Ectodermal cell (in vitro differentiated cells): Measurements from ENCODE around the gene HSDL2.

Source experiments
- H3K27ac ChIP-seq: 2 replicates; pipeline ENCODE4 v1.7.0; 2013; ENCODE audit warnings: mild to moderate bottlenecking, low read depth, low read length; ENCODE audit not compliant: insufficient read depth, poor library complexity, severe bottlenecking
- H3K27me3 ChIP-seq: 2 replicates; pipeline ENCODE4 v1.7.0; 2013; ENCODE audit warnings: mild to moderate bottlenecking, low read length; ENCODE audit not compliant: insufficient read depth, control insufficient read depth, poor library complexity, severe bottlenecking
- H3K36me3 ChIP-seq: one replicate; pipeline ENCODE4 v1.7.0; 2013; ENCODE audit warnings: low read length; ENCODE audit not compliant: control insufficient read depth, insufficient read depth
- H3K4me1 ChIP-seq: one replicate; pipeline ENCODE4 v1.7.0; 2013; ENCODE audit warnings: low read length; ENCODE audit not compliant: control insufficient read depth, insufficient read depth
- H3K4me3 ChIP-seq: 2 replicates; pipeline ENCODE4 v1.7.0; 2013; ENCODE audit warnings: low read depth, low read length, control low read depth; ENCODE audit not compliant: insufficient read depth
- H3K9me3 ChIP-seq: 2 replicates; pipeline ENCODE4 v1.7.0; 2013; ENCODE audit warnings: mild to moderate bottlenecking, low read length, moderate library complexity; ENCODE audit not compliant: control insufficient read depth
- WGBS, 2 experiments: methylation state at CpG; one replicate each; pipeline ENCODE4 v1.1.7; 2013; ENCODE audit warnings: missing lambda C conversion rate in 2 of 2; 5-methylcytosine and 5-hydroxymethylcytosine counted together

The HSDL2 gene

DNA sequence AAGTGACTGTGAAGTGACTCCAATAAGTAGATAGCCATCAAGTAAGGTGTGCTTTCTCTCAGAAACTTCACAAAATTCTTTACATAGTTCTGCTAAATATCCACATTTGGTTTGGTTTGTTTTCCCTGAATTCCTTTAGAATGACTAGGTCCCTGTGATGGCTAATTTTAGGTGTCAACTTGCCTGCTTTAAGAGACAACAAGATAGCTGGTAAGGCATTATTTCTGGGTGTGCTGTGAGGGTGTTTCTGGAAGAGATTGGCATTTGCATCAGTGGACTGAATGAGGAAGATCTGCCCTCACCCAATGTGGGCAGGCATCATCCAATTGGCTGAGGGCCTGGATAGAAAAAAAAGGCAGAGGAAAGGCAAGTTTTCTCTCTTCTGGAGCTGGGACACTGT is 38.2 kb upstream of the HSDL2 start:
- no peaks in the 10 kb centered on the region for H3K36me3 ChIP-seq
- no peaks in the 10 kb centered on the region for H3K27me3 ChIP-seq
- no peak overlapping the region for H3K27ac ChIP-seq
- no peaks in the 10 kb centered on the region for H3K4me1 ChIP-seq
- H3K9me3 ChIP-seq, result no peaks in the 10 kb centered on the region
- no peak overlapping the region for H3K4me3 ChIP-seq

DNA sequence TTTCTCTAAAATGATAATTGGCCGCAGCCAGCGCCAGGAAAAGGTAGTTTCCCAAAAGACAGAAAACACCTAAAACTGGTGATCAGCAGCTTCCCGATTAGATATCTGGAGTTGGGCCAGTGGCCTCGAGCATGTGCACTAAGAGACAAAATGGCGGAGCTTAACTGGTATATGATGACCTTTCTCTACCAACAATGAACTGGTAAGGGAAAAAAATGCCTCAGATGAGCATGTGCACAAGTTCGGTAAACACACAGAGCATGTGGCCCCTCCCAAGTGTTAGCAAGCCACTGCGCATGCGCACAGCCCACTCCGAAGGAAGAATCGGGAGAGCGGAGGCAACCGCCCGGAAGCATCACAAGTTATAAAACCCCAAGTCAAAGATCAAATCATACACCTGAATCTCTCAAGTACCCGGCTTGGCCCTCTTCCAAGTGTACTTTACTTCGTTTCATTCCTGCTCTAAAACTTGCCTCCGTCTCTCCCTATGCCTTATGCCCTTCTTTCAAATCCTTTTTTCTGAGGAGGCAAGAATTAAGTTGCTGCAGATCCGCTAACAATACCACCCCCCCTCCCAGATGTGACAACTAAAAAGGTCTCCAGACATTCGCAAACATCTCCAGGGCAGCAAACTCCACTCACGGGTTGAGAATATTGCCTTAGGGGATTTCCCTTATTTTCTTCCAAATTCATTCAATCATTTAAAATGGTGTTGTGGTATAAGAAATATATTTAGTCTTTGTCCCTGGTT is 31.5 kb upstream of the HSDL2 start:
- WGBS, 2 experiments, result 69 to 81% methylated on average over 18 to 19 of the region's 19 CpGs
- H3K9me3 ChIP-seq, result no peaks in the 10 kb centered on the region
- no peaks in the 10 kb centered on the region for H3K27me3 ChIP-seq
- H3K27ac ChIP-seq, result no peak overlapping the region
- no peaks in the 10 kb centered on the region for H3K4me1 ChIP-seq
- H3K4me3 ChIP-seq, result peak overlapping the region; percentile 12
- H3K36me3 ChIP-seq, result no peaks in the 10 kb centered on the region

DNA sequence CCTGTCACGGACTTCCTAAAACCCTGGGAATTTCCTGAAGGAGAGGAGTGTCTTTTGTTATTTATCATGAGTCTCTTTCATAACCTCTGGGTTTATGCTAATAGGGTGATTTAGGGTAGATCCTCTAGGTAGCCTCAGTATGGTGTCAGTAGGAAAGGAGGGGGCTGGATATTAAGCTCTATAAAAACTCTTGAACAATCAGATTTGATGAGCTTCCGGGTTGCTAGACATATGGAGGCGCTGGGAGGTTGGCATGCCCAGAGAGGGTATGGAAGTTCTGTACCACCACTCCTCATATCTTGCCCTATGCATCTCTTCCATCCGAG is 30.9 kb upstream of the HSDL2 start:
- Histone ChIP-seq H3K4me3 (no peak overlapping the region), H3K27me3 (no peaks in the 10 kb centered on the region), H3K9me3 (no peaks in the 10 kb centered on the region), H3K27ac (no peak overlapping the region), H3K36me3 (no peaks in the 10 kb centered on the region), H3K4me1 (no peaks in the 10 kb centered on the region)
- 71 to 83% methylated on average over 3 of the region's 4 CpGs for WGBS, 2 experiments

DNA sequence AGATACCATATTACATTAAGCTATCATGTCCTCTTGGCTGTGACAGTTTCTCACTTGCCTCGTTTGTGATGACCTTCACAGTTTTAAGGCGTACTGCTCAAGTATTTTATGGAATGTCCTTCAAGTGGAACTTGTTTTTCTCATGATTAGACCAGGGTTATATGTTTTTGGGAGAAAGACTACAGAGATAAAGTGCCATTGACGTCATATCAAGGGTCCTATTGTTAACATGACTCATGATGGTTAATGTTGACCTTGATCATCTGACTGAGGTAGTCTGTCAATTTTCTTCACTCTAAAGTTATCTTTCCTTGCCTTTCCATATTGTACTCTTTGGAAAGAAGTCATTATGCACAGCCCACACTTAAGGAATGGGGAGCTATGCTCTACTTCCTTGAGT is 28.7 kb upstream of the HSDL2 start:
- Histone ChIP-seq H3K27me3 (no peaks in the 10 kb centered on the region), H3K36me3 (no peaks in the 10 kb centered on the region), H3K27ac (no peak overlapping the region), H3K4me3 (no peak overlapping the region), H3K9me3 (no peaks in the 10 kb centered on the region), H3K4me1 (no peaks in the 10 kb centered on the region)
- WGBS, 2 experiments, result 90 to 92% methylated on average over 3 of the region's 3 CpGs

DNA sequence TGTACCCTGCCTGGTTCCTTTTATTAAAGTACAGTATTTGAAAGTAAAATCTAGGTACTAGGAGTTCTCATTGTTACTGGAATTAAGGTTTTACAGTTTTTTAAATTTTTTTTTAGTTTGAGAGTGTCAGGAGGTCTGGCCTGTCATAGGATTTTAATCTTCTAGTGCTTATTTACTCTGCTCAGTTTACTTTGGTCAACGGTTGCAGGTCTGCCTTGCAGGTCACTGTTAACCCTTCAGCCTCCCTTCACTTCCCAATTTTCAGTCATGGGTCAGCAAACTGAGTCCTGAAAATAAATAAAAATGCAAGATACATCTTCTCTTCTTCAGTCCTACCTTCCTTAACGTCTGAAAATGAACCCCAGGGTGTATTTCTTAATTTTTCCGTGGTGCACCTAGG is 27.7 kb upstream of the HSDL2 start:
- H3K27me3 ChIP-seq, result no peaks in the 10 kb centered on the region
- H3K4me3 ChIP-seq, result no peak overlapping the region
- H3K36me3 ChIP-seq, result no peaks in the 10 kb centered on the region
- no peaks in the 10 kb centered on the region for H3K4me1 ChIP-seq
- no peaks in the 10 kb centered on the region for H3K9me3 ChIP-seq
- H3K27ac ChIP-seq, result no peak overlapping the region
- WGBS, 2 experiments, result 77 to 80% methylated on average over 3 of the region's 3 CpGs

DNA sequence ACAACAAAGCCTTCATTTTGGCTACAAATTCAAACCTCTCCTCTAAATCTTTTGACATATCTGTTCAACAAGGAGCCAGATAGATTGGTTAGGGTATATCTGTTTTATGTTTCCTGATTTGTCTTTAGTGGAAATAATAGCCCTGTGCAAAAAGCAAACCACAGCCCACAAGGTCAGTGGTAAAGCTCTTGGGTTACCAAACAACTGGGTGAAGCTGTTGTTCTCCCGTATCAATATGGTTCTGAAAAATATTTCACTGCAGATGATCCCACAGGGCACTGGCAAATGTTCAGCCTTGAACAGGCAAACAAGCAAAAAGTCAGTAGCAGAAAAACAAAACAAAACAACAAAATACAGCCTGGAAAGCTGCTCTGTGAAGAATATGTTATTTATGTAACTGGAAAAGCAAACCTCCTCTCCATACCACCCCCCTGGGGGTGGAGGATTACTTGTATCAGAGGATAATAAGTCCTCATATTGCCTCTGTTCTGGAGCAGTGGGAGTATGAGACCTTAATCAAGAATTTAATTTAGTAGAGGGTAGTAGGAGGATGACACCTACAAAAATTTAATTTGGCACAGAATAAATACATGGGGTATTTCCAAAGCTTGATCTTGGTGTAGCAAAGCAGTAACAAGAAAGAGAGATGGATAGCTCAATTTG is 25.7 kb upstream of the HSDL2 start:
- H3K9me3 ChIP-seq, result no peaks in the 10 kb centered on the region
- H3K27ac ChIP-seq, result no peak overlapping the region
- WGBS, 2 experiments, result 94 to 100% methylated on average over 1 of the region's 1 CpG
- H3K36me3 ChIP-seq, result no peaks in the 10 kb centered on the region
- no peaks in the 10 kb centered on the region for H3K27me3 ChIP-seq
- H3K4me3 ChIP-seq, result no peak overlapping the region
- H3K4me1 ChIP-seq, result no peaks in the 10 kb centered on the region

DNA sequence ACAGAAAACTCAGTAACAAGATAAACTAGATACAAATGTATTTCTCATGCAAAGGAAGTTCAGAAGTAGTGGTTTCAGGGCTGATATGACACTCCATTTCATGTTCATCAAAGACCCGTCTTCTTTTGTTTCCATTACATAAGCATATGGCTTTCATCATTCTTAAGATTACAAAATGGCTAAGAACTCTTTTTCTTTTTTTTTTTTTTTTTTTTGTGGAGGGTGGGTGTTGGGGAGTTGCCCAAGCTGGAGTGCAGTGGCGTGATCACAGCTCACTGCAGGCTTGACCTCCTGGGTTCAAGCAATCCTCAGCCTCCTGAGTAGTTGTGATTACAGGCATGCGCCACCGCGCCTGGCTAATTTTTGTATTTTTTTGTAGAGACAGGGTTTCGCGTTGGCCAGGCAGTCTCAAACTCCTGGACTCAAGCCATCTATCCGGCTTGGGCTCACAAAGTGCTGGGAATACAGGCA is 24.4 kb upstream of the HSDL2 start:
- H3K27ac ChIP-seq, result no peak overlapping the region
- WGBS, 2 experiments, result 76 to 80% methylated on average over 8 of the region's 8 CpGs
- no peaks in the 10 kb centered on the region for H3K4me1 ChIP-seq
- H3K4me3 ChIP-seq, result no peak overlapping the region
- no peaks in the 10 kb centered on the region for H3K36me3 ChIP-seq
- H3K9me3 ChIP-seq, result no peaks in the 10 kb centered on the region
- no peaks in the 10 kb centered on the region for H3K27me3 ChIP-seq

DNA sequence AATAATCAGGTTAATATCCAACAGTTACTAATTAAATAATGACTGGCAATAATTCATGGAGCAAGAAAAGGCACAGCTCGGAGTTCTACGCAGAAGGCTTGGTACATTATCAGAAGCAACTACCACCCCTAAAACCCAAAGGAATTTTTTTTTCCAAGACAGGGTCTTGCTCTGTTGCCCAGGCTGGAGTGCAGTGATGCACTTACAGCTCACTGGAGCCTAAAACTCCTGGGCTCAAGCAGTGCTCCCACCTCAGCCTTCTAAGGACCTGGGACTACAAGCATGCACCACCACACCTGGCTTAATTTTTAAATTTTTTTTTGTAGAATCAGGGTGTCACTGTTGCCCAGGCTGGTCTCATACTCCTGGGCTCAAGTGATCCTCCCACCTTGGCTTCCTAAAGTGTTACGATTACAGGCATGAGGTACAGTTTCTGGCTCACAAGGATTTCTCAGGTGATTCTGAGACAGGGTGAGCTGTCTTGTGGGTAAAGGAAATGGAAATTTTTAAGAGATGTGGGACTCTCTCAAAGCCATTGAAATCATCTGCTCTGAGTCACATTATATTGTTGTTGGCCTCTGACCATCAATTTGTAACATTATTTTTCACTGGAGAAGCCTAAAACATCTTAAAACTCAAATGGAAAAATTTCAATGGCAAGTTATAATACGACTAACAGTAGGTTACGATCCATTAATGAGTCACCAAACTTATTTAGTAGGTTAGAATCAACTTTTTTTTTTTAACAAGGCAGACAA is 19.7 kb upstream of the HSDL2 start:
- Histone ChIP-seq H3K36me3 (no peaks in the 10 kb centered on the region), H3K9me3 (no peaks in the 10 kb centered on the region), H3K27ac (peak overlapping the region; percentile 26), H3K27me3 (no peaks in the 10 kb centered on the region), H3K4me1 (no peaks in the 10 kb centered on the region), H3K4me3 (no peak overlapping the region)
- WGBS, 2 experiments, result 91 to 96% methylated on average over 5 of the region's 5 CpGs

DNA sequence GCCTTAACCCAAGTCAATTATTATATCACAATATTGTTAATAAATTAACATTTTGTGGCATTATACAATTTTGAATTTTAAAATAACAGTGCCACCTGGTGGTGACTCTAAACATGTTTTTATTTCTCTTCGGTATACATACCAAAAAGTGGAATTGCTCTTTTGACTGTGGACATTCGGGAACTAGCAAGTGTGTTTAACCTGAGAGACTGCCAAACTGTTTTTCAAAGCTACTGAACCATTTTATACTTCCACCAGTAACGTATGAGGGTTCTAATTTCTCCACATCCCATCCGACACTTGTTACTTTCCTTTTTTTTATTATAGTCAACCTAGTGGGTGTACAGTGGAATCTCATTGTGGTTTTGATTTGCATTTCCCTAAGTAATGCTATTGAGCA is 18.3 kb upstream of the HSDL2 start:
- Histone ChIP-seq H3K9me3 (no peaks in the 10 kb centered on the region), H3K27ac (no peak overlapping the region), H3K36me3 (no peaks in the 10 kb centered on the region), H3K4me3 (no peak overlapping the region), H3K27me3 (no peaks in the 10 kb centered on the region), H3K4me1 (no peaks in the 10 kb centered on the region)
- 42 to 51% methylated on average over 3 to 4 of the region's 4 CpGs for WGBS, 2 experiments

DNA sequence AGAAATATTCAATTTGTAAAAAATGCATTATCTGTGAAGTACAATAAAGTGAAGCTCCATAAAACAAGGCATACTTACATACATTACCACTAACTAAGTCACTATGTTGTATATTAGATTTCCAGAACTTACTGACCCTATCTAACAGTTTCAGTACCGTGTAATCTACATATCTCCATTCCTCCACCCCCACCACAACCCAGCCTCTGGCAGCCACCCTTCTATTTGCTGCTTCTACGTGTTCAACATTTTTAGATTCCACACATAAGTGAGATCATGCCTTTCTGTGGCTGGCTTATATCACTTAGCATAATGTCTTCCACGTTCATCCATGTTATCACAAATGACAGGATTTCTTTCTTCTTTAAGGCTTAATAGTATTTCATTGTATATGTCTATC is 15.1 kb upstream of the HSDL2 start:
- H3K36me3 ChIP-seq, result no peaks in the 10 kb centered on the region
- WGBS, 2 experiments, result 75% methylated on average over 2 to 3 of the region's 3 CpGs
- no peak overlapping the region for H3K27ac ChIP-seq
- no peaks in the 10 kb centered on the region for H3K27me3 ChIP-seq
- no peaks in the 10 kb centered on the region for H3K4me1 ChIP-seq
- no peak overlapping the region for H3K4me3 ChIP-seq
- H3K9me3 ChIP-seq, result no peaks in the 10 kb centered on the region
